Effector memory CD4-positive, alpha-beta T cell (primary cell): ENCODE results near the gene RBM23.

ENCODE experiments used
- DNase-seq, 3 donors: peaks; one replicate each; pipeline ENCODE4 v3.0.0-alpha.2; 2020
- H3K27ac ChIP-seq: 2 replicates; pipeline ENCODE4 v1.7.0; 2013; ENCODE audit warnings: mild to moderate bottlenecking, low read length, moderate library complexity; ENCODE audit not compliant: insufficient read depth, poor library complexity, severe bottlenecking
- H3K27me3 ChIP-seq: replicated peaks from 2 replicates; pipeline ENCODE4 v1.7.0; 2013; ENCODE audit warnings: mild to moderate bottlenecking, low read length; ENCODE audit not compliant: insufficient read depth, control insufficient read depth, poor library complexity, severe bottlenecking
- H3K36me3 ChIP-seq: 2 replicates; pipeline ENCODE4 v1.7.0; 2013; ENCODE audit warnings: mild to moderate bottlenecking, low read length, moderate library complexity; ENCODE audit not compliant: control insufficient read depth, insufficient read depth
- H3K4me1 ChIP-seq: 2 replicates; pipeline ENCODE4 v1.7.0; 2013; ENCODE audit warnings: low read length, mild to moderate bottlenecking; ENCODE audit not compliant: control insufficient read depth, insufficient read depth, poor library complexity, severe bottlenecking
- H3K4me3 ChIP-seq: 2 replicates; pipeline ENCODE4 v1.7.0; 2013; ENCODE audit warnings: low read length, low read depth, mild to moderate bottlenecking; ENCODE audit not compliant: insufficient read depth, poor library complexity, severe bottlenecking
- H3K9me3 ChIP-seq: 2 replicates; pipeline ENCODE4 v1.7.0; 2013; ENCODE audit warnings: mild to moderate bottlenecking, low read length, moderate library complexity; ENCODE audit not compliant: control insufficient read depth

The RBM23 gene

DNA sequence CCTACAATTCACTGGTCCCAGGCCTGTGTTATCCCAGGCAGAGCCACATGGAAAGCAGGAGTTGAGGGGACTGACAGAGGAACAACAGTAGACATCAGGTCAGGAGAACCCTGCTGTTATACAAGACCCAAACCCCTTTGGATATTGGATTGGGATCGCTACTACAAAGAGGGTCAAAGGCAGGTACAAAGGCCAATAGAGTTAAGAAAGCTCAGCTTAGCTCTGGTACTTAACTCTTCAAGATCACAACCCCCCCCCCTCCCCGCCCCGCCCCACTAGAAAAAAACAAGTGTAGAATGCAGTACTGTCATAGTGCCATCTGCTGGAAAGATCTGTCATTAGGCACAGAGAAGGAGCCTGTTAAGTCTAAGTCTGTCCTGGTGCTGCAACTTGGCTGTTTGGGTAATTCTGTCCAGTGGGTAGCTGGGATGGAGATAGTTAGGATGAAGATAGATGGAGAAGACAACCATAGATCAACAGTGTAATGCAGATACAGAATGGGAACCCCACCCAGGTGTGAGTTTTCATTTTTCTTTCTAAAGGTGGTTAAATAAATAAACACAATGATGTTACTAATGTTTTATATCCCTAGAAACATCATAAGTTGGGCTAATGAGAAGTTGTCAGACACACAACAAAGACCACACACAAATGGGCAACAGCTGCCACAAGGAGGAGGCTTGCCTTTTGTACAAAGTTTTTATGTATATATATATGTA, 18.7 kb downstream of the RBM23 start:
- no peaks in the 10 kb centered on the region for H3K9me3 ChIP-seq
- H3K27ac ChIP-seq, result no peak overlapping the region
- H3K4me1 ChIP-seq, result peaks cover 4% of the 10 kb centered on the region
- no peaks in the 10 kb centered on the region for H3K27me3 ChIP-seq
- no peak overlapping the region for H3K4me3 ChIP-seq
- DNase-seq, result peak in 1 of 3 donors; percentile 33
- peaks cover 38% of the 10 kb centered on the region for H3K36me3 ChIP-seq

DNA sequence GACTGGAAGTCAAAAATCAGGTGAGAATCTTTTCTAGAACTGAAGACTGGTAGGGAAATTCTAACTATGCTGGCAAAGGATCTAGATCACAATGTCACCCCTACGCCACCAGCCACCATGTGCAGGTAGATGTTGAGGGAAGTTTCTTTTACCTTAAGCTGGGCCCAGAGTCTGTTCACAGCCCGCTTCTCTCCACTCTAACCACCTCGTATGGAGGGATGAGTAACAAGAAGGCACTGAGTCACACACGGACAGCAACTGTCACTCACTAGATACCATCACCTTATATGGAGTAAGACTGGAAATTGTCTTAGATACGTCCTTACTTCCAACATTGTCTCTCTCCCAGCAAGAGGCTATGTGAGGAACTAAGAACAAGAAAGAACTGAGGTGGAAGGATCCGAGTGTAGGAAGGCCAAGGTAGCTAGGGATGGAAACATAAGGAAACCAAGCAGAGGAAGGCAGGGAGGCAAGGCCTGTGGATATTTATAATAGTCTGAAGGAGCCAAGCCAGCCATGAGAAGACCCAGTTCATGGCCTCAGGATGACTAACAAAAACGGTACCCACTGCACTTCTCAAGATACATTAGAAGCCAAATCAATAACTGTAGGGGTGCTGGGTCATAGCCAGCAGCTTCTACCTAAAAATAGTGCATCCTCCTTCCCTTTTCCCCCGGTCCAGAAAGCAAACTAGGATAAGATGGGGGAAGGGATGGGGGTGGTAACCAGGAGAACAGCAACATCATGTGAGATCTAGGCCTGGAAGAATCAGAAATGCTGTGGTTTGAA, 20.5 kb downstream of the RBM23 start:
- Histone ChIP-seq H3K4me3 (no peak overlapping the region), H3K36me3 (peaks cover 24% of the 10 kb centered on the region), H3K27ac (no peak overlapping the region), H3K4me1 (peaks cover 4% of the 10 kb centered on the region), H3K27me3 (no peaks in the 10 kb centered on the region), H3K9me3 (no peaks in the 10 kb centered on the region)
- DNase-seq, result no peak

DNA sequence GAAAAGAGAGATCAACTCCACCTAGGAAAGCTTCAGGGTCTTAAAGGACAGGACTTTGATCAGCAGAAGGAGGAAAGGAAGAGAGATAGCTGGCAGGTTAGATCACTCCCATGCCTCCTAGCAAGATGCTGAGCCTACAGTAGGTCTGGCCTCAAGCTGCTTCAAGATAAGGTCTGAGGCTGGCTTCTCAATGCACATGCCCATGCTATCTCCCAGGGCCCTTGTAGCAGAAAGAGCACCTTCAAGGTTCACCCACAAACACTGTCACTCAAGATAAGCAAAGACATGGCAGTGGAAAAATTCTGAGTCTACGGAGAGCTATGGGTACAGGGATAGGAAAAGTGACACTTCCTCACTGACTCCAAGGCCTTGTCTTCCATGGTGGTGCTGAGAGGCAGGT, 21.6 kb downstream of the RBM23 start:
- Histone ChIP-seq H3K9me3 (no peaks in the 10 kb centered on the region), H3K27ac (no peak overlapping the region), H3K36me3 (peaks cover 16% of the 10 kb centered on the region)

DNA sequence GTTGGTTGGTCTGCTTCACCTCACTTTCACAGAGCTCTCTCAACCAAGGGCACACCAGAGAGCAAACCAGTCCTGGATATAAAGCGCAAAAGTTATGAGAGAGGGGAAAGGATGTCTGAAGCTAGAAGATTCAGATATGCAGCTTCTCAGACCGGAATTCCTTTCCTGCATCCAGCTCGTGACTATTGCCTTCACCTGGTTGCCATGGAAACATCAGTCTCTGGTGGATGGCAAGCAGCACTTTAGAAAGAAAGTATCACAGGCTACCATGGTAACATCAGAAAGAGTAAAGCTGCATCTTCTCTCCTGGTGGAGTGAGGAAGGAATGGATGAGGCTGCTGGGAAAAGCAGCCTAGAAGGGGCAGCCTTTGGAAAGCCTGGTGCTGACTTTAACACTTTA, 22.2 kb downstream of the RBM23 start:
- Histone ChIP-seq H3K4me3 (no peak overlapping the region), H3K27ac (no peak overlapping the region), H3K36me3 (peaks cover 12% of the 10 kb centered on the region), H3K27me3 (no peaks in the 10 kb centered on the region), H3K9me3 (no peaks in the 10 kb centered on the region), H3K4me1 (peaks cover 4% of the 10 kb centered on the region)
- no peak for DNase-seq

More for the DNA sequence above, 21.6 kb downstream of the RBM23 start:
- Histone ChIP-seq H3K4me1 (peaks cover 4% of the 10 kb centered on the region), H3K4me3 (no peak overlapping the region), H3K27me3 (no peaks in the 10 kb centered on the region)
- no peak for DNase-seq

DNA sequence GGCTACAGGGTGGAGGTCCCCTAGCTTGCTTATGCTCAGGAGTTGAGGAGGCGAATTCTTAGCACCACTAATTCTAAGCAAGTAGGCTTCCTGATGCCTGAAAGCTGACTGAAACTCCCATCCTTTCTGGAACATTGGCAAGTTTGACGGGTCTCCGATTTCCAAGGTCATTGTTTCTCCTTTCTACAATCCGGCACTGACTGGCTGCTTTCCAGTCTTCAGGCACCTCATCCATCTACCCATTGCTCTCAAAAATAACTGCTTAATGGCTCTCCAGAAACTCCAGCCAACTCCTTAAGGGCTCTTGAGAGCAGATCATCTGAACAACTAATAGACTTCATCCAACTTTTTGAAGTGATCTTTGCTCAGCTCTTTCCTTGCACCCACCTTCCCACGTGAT, 22.6 kb downstream of the RBM23 start:
- DNase-seq, result no peak
- Histone ChIP-seq H3K4me1 (peaks cover 4% of the 10 kb centered on the region), H3K36me3 (peaks cover 8% of the 10 kb centered on the region), H3K27ac (no peak overlapping the region), H3K9me3 (no peaks in the 10 kb centered on the region), H3K4me3 (no peak overlapping the region), H3K27me3 (no peaks in the 10 kb centered on the region)

DNA sequence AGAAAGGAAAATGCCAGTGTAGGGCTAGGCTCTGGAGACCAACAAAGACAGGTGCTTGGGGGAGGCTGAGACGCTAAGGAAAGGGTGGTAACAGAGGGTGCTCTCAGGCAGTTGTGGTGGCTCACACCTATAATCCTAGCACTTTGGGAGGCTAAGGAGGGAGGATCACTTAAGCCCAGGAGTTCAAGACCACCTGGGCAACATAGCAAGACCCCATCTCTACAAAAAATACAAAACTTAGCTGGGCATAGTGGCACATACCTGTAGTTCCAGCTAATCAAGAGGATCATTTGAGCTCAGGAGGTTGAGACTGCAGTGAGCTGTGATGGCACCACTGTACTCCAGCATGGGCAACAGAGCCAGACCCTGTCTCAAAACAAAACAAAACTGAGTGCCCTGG, 23.5 kb downstream of the RBM23 start:
- H3K27ac ChIP-seq, result no peak overlapping the region
- peaks cover 4% of the 10 kb centered on the region for H3K4me1 ChIP-seq
- H3K36me3 ChIP-seq, result no peaks in the 10 kb centered on the region
- no peak for DNase-seq
- H3K4me3 ChIP-seq, result no peak overlapping the region
- no peaks in the 10 kb centered on the region for H3K27me3 ChIP-seq
- H3K9me3 ChIP-seq, result no peaks in the 10 kb centered on the region

DNA sequence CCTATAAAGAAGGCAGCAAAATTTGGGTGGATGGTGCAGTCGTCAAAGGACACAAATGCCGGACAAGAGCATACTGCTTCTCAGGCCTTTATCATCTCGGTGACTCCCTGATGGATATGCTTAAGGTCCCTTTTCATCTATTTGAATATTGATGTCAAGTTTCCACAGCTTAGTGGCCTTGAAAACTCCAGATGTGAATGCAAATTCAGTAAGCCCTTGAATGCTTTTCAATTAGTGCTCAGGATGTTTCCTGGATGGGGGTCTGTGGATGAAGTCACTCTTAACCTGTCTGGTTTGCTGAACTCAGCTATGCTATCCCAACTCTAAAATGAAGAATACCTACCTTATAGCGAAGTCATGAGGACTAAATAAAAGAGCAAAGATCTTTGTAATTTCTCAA, 25.2 kb downstream of the RBM23 start:
- Histone ChIP-seq H3K4me1 (peaks cover 3% of the 10 kb centered on the region), H3K36me3 (no peaks in the 10 kb centered on the region), H3K27ac (no peak overlapping the region), H3K27me3 (no peaks in the 10 kb centered on the region), H3K4me3 (no peak overlapping the region), H3K9me3 (no peaks in the 10 kb centered on the region)
- no peak for DNase-seq

DNA sequence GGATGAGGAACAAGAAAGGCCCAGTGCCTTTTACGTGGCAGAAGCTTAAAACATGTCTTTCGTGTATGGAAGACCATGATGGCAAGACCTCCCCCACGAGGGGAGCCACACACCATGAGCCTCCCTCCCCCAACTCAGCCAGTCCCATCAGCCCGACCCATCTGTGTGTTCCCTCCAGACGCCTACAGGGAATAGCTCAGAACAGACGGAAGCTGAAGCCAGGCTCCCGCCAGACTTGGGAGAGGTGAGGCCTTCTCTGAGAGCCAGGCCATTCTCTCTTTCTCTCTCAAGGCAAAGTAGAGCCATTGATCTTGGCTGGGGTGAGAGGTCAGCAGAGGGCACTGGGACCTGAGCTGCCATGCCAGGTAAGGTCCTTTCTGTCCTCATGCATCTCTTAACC, 26.5 kb downstream of the RBM23 start:
- Histone ChIP-seq H3K36me3 (no peaks in the 10 kb centered on the region), H3K27ac (no peak overlapping the region), H3K9me3 (no peaks in the 10 kb centered on the region), H3K4me1 (peaks cover 15% of the 10 kb centered on the region), H3K27me3 (no peaks in the 10 kb centered on the region), H3K4me3 (no peak overlapping the region)
- no peak for DNase-seq

DNA sequence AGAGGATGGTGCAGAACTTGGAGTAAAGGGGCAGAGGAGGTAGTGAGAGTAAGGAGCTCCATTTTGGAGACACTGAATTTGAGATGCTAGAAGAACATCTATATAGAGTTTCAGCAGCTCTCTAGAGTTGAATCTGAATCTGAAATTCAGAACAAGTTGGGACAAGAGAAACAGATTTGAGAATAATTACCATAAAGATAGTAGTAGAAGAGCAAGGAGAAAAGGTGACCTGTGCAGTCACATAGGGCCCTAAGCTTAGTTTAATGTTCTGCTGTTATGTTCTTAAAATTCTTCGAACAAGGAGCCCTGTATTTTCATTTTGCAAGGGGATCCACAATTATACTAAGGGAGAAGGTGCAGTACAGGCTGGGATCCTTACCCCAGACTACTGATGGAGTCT, 28.5 kb downstream of the RBM23 start:
- Histone ChIP-seq H3K4me1 (peaks cover 25% of the 10 kb centered on the region), H3K36me3 (no peaks in the 10 kb centered on the region), H3K27ac (no peak overlapping the region), H3K27me3 (no peaks in the 10 kb centered on the region), H3K9me3 (no peaks in the 10 kb centered on the region), H3K4me3 (no peak overlapping the region)
- no peak for DNase-seq

DNA sequence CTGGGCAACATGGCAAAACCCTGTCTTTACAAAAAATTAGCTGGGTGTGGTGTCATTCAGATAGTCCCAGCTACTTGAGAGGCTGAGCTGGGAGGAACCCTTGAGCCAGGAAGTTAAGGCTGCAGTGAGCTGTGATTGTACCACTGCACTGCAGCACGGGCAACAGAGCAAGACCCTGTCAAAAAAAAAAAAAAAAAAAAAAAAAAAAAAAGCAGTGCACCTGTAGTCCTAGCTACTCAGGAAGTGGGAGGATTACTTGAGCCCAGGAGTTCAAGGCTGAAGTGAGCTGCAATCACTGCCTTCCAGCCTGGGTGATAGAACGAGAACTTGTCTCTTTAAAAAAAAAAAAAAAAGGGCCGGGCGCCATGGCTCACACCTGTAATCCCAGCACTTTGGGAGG, 30.3 kb downstream of the RBM23 start:
- H3K36me3 ChIP-seq, result no peaks in the 10 kb centered on the region
- no peak for DNase-seq
- H3K27ac ChIP-seq, result peak overlapping the region; percentile 75
- no peaks in the 10 kb centered on the region for H3K27me3 ChIP-seq
- H3K9me3 ChIP-seq, result no peaks in the 10 kb centered on the region
- no peak overlapping the region for H3K4me3 ChIP-seq
- peaks cover 25% of the 10 kb centered on the region for H3K4me1 ChIP-seq
